ENCODE results near the gene RBPJ.

The RBPJ gene

DNA sequence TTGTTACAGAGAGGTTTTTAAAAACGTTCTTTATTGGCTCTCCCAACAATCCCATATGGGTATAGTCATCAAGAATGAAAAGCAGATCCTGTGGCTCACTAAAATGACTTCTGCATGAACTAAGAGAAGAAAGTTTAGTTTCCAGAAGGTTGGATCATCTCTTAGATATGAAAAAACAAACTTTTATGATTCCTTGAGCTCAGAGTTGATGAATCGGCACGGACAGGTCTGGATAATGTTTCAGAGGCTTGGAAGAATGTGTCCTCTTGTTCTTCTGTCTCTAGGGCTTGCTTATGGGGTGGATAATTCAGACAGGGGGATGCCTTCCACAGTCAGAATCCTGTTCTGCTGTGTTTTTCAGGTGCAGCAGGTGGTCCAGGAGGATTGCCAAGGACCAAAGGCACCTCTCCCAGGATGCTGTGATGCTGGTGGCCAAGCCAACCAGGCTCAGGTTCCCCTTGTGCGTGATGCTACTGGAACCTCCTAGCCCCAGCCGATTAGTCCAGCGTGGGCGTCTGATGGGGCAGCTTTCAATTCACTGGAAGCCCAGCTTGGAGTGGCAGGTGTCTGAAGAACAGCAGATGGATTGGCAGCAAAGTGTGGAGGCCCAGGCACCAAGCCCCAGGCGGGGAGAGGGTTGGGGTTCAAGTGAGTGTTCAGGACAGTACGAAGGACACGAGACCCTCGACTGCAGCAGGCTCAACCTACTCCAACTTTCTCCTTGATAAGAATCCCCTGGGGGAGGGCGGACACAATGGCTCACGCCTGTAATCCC lies 139.1 kb downstream of the RBPJ start:
- no peak for DNase-seq (ENCODE audit: low read depth)

DNA sequence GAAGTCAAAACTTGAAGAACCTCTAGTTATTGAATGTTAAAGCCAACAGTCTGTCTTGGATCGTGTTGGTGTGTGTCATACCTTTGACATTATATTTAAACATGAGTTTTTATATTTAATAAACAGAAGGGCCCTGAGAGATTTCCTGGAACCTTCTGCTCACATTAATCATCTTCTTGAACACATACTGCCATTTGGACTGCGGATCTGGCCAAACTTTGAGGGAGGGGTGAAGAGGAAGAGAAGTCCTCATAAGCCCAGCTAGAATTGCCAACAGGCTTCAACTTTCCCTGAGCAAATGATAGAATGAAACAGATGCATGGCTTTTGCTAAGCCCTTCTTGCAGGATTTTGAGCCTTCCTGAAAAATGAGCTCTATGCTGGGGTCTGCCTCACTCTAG lies 142.1 kb downstream of the RBPJ start:
- no peak for DNase-seq (ENCODE audit: low read depth)

DNA sequence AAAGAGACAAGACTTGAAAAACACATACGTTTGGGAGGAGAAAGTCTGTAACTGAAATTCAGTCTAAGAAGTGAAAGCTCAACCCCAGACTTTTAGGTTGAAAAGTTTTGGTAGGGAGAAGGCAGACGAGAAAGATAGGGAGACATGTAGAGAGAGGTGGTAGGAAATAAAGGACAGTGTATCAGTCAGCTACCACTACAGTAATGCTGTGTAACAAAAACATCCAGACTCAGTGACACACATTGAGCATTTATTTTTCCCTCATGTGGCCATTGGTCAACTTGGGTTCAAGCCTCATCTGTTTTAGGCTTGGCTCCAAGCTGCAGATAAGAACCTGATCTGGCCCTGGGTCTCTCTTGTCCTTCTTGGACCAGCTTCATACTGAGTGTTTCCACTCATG lies 142.6 kb downstream of the RBPJ start:
- no peak for DNase-seq (ENCODE audit: low read depth)

DNA sequence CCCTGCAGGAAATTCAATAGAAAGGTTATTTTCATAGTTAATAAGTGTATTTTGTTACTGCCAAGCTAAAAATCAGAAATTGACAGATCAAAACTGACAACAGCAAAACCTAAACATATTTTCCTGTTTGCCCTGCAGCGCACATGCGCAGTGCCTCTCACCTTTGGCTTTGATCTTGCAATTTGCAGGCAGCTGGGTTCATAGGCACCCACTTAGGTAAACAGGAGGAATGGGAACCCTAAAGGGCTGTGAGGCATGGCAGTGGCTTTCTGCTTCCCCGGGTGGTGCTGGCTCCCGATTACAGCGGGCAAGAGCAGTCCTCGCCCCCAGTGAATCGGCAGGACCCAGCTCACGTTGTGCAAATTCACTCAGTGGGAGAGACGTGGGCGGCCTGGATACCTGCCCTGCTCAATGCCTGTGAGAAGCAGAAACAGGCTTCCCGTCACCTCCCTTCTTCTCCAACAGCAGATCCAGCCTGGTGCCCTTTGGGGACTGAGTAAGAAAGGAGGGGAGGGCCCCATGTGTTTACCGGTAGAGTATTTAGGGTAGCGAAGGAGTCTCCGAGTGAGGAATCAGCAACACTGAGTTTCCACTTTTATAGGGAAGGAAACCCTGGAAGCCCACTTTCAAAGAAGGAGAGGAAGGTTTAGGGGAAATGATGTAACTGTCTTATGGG lies 143.7 kb downstream of the RBPJ start:
- no peak for DNase-seq (ENCODE audit: low read depth)

DNA sequence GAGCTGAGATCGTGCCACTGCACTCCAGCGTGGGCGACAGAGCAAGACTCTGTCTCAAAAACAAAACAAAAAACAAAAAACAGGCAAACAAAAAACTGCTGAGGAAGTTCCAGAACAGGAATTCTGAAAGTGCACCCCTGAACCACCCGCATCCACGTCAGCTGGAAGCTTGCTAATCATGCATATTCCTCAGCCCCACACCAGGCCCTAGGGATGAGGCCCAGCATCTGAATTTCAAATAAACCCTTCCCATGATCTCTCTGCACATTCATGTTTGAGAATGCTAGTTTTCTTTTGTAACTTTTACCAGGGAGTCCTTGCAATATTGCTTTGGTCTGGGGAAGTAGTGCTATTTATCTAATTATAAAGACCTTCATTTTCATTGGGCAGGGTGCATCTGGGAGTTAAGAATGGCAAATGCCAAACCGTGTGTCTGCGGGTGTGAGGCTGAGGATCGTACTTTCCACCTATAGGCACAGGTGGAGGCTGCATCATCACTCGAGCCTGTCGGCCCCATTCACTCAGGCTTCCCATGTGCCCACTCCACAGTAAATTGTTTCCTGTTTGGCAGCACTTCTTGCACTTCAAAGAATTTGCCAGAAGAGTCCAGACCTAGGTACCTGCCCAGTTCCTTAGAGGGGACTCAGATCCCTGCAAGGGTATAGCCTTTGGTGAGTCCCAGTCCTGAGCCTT lies 145.9 kb downstream of the RBPJ start:
- no peak for DNase-seq (ENCODE audit: low read depth)

DNA sequence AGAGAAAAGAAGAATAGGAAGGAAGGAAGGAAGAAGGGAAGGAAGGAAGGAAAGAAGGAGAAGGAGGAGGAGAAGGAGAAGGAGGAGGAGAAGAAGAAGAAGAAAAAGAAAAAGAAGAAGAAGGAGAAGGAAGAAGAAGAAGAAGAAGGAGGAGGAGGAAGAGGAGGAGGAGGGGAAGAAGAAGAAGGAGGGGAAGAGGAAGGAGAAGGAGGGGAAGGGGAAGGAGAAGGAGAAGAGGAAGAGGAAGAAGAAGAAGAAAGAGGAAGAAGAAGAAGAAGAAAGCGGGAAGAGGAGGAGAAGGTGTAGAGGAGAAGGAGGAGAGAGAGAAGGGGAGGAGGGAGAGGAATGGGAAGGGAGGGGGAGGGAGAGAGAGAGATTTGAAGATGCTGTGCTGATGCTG lies 146.9 kb downstream of the RBPJ start:
- DNase-seq (ENCODE audit: low read depth) = no peak

DNA sequence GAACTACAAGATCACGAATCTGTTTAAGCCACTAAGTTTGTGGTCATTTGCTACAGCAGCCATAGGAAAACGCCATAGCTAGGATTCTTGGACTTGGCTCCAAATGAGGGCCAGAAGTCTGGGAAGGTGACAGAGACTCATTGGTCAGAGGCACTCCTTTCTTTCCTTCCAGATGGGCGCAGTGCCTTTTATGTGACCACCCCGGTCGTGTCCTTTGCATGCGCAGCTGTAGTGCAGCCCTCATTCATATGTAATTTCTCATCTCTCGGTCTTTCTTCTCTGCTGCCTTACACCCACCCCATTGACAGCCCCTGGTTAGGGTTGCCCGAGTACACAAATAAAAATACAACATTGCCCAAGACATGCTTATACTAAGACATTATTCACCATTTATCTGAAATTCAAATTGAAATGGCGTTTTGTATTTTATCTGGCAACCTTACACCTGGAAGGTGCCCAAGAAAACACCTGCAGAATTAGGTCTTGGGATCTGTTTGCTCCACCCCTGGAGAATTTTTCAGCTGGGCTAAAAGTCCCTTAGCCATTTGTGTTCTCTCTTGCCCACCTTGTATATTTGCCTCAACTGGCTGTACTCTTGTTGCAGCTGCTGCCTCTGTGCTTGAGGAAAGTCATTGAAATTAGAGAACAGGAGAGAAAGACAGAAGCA lies 147.6 kb downstream of the RBPJ start:
- no peak for DNase-seq (ENCODE audit: low read depth)

DNA sequence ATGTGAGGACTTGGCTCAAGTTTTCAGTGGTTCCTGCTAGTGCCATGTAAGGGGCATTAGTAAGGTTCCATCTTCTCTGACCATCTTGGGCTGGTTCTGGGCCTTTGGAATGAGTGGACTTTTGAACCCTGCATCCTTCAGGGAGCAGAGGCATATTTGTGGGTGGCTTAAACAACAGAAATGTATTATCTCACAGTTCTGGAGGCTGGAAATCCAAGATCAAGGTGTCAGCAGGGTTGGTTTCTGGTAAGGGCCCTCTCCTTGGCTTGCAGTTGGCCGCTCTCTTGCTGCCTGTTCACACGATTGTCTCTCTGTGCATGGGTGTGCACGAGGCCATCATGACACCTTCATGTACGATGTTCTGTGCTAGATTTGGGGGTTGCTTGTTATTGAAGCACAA lies 148.2 kb downstream of the RBPJ start:
- no peak for DNase-seq (ENCODE audit: low read depth)

DNA sequence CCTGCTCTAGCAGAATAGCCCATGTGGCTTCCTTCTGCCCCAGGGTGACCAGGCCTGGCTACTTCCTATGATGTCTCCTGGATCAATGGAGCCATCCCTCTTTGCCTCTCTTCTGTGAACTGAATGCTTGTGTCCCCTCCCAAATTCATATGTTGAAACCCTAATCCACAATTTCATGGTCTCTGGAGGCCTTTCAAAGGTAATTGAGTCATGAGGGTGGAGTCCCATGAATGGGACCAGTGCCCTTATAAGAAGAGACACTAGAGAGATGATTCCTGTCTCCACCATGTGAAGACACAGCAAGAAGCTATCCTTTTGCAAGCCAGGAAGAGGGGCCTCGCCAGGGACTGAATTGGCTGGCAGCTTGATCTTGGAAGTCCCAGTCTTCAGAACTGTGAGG lies 151.1 kb downstream of the RBPJ start:
- DNase-seq (ENCODE audit: low read depth) = no peak

DNA sequence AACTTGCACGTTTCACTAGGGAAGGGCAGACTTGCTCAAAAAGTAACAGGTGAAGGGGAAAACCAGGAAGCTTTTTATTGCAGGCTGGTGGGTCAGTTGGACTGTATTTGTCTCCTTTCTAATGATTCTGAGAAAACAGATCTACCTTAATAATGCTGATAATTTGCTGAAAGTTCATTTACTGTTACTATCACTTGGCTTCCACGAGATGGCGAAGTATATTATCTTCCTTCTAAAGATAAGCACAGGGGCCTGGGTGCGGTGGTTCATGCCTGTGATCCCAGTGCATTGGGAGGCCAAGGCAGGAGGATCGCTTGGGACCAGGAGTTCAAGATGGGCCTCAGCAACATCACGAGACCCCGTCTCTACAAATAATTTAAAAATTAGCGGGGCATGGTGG lies 153.1 kb downstream of the RBPJ start:
- DNase-seq (ENCODE audit: low read depth) = no peak

DNA sequence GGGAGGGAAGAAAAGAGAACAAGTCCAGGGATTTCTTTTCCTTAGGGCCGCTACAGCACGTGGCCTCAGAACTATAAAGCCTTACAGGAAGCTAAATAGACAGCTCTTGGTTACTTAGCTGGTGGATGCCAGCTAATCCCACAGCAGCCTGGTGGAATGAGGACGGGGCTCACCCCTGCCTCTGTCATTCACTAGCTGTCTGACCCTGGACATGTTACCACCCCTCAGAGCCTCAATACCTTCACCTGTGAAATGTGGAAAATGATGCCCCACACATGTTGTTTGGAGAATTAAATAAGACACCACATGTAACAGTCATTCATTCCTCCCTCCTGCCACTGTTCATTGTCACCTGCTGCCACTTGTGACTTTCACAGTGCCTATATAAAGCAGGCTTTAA lies 153.7 kb downstream of the RBPJ start:
- DNase-seq (ENCODE audit: low read depth) = no peak

DNA sequence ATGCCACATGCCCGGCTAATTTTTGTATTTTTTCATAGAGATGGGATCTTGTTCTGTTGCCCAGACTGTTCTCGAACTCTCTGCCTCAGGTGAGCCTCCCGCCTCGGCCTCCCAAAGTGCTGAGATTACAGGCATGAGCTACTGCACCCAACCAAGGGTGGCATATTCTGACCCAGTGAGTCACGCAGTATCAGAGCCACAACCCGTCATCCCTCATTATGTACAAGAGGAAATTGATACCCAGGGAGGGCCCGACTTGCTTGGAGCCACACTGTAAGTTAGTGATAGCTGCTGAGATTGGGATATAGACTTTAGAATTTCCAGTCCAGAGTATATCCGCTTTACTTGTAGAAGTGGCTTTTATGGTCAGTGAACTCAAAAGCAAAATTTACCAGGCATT lies 154.9 kb downstream of the RBPJ start:
- no peak for DNase-seq (ENCODE audit: low read depth)

DNA sequence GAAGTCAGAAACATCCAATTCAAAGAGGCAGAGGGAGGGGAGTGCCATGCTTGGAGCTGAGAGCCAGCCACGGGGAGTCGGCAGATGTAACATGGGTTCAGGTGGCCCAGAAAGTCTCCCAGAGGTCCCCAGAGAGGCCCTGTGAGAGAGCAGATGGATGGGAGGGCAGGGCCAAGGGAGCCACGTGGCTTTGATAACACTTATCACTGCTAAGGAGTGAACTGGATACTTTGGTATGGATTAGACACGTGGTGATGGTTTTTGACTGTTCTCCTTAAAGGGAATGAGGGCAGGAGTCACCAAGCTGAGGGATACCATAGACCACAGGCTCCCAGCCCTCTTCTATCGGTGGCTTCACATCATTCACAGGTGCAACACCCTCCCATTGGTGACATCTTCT lies 155.7 kb downstream of the RBPJ start:
- no peak for DNase-seq (ENCODE audit: low read depth)

DNA sequence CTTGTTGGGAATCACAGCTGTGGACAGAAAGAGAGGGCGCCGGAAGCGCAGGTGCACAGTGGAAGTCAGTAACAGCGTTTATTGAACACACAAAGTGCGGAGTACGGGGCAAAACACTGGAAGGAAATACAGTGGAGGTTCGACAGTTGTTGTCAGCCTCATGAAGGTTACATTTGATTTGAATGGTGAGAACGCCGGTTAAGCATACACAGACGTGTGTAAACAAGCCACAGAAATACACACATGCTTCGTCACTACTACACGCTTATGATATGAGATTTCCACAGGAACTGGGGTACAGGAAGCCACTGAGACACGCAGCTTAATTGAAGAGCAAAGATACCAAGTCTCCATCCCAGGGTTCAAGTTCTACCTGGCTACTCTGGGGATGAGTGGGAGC lies 157.5 kb downstream of the RBPJ start:
- no peak for DNase-seq (ENCODE audit: low read depth)

DNA sequence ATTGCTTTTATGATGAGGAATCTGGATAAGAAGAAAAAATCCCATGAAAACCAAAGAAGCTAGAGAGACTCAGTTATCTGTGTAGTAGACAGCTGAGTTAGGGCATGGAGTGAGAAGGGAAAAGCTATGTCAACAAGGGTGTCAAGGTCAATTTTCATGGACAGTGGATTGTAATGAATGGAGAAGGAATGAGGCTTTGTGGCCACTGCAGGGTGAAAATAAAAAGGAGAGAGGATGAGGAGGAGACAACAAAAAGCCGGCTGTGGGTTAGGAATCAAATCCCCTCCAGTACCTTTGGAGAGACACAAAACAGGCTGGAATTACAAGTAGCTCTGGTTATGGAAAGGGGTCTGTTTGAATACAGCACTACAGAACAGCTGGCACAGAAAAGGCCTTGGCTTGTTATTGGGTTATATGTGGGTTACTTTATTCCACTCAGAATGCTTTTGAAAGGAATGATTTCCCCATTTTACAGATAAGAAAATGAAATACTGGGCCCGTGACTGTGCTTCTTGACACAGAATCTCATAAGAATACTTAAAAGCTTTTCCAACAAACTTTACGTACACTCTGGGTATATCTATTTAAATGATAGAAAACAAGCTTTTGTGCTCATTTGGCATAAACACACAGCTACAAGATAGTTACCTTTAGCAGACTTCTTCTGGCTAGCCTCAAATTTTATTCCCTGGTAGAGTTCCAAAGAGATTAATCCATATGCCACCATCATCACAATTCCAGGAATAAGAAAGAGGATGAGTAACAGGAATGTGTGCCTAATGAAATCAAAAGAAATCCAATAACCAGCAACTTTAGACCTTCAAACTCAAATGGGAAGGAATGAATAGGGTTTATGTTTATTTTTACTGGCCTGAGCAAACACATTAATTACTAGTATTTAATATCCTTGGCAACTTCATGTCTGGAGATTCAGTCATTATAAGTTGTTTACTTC lies 162.0 kb downstream of the RBPJ start:
- DNase-seq (ENCODE audit: low read depth) = no peak

DNA sequence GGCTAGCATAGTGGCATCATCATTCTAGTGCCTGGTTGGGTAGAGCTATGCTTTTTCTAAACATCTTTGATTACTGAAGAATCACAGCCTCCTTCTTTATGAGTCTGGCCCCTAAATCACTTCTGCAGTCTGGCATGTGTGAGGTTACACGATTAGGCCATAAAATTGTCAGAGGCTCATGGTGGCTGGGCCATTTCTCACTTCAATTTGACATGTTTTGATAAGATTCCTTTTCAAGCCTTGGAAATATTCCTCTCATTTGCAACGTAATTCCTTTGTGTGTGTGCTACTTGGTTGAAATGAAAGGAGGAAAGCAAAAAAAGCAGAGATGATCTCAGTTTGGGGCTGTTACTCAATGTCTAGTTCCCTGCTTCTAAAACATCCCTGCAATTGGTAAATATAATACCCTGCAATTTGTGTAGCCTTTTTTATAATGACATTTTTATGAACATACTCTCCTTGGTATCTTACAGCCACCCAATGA lies 163.3 kb downstream of the RBPJ start:
- DNase-seq (ENCODE audit: low read depth) = no peak

DNA sequence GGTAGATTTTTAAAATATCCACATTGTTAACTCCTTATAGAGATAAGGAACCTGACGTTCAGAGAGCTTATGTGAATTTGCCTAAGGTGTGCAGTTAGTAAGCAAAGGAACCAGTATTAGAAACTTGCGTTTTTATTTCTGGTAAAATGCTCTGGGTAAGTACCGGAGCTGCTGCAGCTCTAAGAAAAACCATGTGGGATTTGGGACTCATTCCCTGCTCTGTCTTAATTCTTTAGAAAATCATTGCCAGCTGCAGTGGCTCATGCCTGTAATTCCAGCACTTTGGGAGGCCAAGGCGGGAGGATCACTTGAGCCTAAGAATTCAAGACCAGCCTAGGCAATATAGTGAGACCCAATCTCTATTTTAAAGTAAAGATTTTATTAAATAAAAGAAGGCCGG lies 163.7 kb downstream of the RBPJ start:
- no peak for DNase-seq (ENCODE audit: low read depth)
